GM19351 (cell line): ENCODE results near the gene HDAC2.
"Not testable (repeated sequence)": the region's sequence is repeated elsewhere in the genome, so short reads cannot be mapped to it uniquely, and the experiment has no call there.

Experiments
- ATAC-seq: cut with Tn5 transposase; IDR thresholded peaks from one replicate; pipeline ENCODE4 v1.9.1; 2021; ENCODE audit warnings: mild to moderate bottlenecking, moderate library complexity; ENCODE audit not compliant: unreplicated experiment

Gene HDAC2

DNA sequence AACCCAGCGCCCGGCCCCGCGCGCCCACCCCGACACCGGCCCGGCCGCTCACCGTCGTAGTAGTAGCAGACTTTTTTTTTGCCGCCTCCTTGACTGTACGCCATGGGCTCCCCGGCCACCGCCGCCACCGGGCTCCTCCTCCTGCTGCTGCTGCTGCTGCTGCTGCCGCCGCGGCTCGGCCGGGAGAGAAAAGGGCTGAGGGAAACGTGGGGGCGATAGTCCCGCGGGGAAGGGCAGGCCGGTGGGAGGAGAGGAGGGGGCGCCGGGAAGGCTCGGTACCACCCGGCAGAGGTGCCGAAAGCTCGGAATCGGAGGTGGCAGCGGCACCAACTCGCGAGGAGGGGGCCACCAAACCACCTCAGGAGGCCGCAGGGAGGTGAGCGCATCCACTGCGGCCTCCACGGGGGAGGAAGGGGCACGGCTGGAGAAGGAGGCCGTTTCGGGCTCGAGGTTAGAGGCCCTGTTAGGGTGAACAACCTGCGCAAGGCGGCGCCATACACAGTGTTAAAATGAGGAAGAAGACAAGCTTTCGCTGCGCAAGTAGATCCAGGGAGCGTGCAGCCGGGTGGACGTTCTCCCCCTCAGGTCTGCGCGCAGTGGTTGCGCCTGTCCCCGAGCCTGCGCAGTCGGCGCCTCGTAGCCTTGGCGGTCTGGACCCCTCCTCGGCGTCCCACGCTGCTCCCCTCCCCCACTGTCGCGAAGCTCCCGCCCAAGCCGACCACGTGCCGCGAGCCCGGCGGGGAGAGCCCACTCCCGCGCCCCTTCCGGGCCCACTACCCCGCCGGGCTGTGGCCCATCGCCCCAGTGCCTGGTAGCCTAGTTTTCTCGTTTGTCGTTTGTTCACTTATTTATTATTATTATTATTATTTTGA, at the start of gene HDAC2:
HDAC2 (minus strand) TSS at position 344 of the 872 bp plus-strand sequence; CDS start at position 104, 240 bp downstream.
- peak; percentile 73 for ATAC-seq

DNA sequence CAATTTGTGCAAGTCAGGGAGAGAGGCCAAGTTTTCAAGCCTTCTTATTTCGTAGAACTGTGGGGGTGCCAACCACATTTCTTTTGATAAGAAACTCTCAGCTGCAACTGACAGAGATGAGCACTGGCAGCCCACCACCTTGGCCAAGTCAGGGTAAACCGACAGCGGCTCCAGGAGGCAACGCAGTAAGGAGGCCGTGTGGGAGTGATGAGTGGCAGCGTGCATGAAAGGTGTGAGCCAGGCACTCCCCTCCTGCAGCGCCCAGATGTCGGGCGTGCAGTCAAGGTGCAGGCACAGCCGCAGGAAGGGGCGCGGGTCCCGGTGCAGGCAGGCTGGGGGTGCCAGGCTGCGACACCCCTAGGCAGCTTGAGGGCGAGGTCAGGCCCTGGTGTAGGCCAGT, 49.2 kb upstream of the HDAC2 start:
- no peak for ATAC-seq

DNA sequence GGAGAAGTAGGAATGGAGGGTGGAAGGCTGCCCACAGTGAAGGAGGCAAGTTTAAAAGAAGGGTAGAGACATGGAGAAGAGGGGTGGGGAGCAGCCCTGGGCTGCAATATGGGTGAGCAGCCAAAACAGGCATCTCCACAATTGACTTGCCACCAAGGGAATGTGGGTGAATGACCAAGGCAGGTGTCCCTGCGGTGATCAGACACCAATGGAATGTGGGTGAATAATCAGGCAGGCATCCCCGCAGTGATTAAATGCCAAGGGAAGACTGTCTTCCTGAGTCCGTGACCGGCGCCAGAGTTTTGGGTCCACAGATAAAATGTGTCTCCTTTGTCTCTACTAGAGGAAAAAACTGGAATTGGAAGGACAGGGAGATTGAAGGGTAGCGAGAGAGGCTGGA, 46.2 kb upstream of the HDAC2 start:
- not testable (repeated sequence) for ATAC-seq

DNA sequence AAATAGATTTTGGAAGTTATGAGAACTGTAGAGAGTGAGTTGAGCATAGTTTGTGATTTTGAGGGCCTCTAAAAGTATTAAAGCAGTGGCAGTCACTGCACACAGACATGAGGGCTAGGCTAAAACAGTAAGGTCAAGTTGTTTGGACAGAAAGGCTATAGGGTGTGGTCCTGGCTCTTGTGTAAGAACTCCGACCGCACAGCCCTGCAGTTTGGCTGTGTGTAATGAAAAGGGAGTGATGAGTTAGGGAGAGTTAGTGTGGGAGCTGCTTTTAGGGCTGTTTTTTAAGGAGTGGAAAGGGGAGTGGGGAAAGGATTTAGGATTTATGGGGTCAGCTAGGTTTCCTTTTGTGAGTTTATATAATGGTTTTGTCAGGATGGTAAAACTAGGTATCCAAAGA, 43.2 kb upstream of the HDAC2 start:
- not testable (repeated sequence) for ATAC-seq

DNA sequence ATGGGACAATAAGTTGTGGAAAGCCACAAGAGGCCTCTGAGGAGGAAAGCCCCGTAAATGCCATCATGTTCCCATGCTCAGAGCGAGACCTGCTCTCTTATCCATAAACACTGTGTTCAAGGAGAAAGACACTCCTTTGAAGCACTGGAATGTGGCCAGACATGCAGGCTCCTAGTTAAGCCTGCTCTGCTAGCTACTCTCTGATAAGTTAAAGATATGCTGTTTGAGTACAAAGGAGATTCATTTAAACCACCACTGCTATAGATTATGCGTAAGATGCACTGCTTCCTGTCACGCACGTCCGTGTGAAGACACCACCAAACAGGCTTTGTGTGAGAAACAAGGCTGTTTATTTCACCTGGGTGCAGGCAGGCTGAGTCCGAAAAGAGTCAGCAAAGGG, 40.5 kb upstream of the HDAC2 start:
- not testable (repeated sequence) for ATAC-seq

DNA sequence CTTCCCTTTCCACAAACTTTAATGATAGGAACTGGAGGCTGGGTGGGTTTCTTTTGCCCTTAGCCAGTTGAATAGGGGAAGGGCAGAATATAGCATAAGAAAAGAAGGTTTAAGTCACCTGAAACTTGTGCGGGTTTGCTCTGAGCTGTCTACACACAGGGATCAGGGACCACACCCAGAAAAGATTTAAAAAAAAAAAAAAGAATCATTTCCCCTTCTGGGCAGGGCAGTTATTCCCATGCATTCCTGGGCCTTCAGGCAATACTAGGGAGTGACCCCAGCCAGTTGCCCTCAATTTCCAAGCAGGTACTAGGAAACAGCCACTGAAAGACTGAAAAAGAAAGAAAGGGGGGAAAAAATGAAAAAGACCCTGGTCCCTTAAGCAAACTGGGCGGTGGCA, 39.6 kb upstream of the HDAC2 start:
- no peak for ATAC-seq

DNA sequence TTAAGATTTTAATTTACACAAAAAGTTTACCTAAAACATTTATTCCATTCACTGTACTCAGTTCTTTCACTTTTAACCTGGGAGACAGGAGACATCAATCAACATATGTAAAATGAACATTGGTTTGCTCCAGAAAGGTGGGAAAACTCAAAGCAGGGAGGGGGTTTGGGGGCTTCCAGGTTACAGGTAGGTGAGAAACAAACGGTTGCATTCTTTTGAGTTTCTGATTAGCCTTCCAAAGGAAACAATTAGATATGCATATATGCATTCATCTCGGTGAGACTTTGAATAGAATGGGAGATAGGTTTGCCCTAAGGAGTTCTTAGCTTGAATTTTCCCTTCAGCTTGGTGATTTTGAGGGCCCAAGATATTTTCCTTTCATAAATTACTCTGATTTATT, 38.2 kb upstream of the HDAC2 start:
- ATAC-seq, result no peak

DNA sequence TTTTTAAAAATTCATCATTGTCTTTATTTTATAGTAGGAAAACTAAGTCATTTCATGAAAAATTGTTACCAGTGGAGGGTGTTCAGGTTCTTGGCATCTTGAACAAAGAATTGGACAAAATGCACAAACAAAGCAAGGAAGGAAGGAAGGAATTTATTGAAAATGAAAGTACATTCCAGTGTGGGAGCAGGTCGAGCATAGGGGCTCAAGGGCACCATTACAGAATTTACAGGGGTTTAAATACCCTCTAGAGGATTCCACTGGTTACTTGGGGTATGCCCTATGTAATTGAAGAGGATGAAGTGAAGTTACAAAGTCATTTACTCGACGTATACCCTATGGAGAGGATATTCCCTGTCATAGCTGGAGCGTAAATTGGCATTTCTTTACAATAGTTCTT, 37.4 kb upstream of the HDAC2 start:
- no peak for ATAC-seq

DNA sequence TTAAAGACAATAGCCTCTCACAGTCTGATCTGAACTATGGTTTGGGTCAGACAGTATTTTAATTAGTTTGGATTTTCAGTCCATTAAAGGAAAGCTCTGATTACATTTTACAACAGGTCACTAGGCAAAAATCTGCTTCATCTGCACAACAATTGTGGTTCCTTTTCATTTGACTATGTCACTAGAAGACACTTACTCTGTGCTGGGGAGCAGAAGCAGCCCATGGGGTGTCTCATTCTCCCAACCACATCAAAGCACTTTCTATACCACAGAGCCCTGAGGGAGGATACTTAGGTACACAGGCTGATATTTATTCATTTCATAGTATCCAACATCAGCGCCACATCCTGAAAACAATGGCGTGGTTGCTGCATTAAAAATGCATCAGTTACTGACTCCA, 36.6 kb upstream of the HDAC2 start:
- peak; percentile 100 for ATAC-seq

DNA sequence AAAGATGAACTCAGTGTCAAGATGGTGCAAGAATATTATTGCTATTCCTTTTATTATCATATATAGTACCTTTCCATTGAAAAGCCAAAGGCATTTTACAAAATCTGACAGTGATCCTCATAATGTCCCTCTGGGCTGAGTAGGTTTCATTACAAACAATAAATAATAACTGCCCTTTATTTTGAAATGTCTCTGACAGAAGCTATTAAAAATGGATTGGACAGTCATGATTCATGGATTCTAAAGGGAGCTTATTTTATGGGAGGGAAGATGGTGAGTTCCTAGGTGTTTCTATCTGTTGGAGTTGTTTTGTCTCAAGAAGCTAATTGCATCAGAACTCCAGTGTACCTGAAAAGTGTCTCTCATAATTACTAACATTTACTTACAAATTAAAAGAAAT, 30.4 kb upstream of the HDAC2 start:
- ATAC-seq, result no peak

DNA sequence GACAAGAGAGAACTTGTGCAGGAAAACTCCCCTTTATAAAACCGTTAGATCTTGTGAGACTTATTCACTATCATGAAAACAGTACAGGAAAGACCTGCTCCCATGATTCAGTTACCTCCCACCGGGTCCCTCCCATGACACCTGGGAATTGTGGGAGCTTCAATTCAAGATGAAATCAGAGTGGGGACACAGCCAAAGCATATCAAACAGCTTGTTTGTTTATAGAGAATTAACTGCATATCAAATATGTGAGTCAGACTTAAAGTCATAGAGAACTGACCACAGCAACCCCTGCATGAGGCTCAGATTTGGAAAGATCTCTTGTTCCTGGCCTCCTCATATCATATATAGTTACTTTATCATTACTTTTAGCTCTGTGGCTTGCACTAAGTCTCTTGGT, 29.1 kb upstream of the HDAC2 start:
- no peak for ATAC-seq

DNA sequence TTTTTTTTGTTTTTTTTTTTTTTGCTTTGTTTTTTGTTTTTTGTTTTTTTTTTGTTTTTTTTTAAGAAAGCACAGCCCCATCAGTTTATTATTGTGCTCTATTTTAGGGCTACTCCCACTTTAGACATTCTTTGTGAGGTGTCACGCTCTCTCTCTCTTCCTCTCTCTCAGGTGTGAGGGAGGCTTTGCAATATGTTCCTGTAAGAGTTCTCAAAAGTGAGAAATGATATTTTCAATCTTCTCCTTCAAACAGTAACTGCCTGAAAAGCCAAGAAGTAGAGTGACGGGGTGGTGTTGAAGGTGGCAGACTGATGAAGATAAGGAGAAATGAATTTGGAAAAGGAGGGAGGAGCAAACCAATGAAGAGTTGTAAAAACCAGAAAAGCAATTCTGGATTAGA, 28.3 kb upstream of the HDAC2 start:
- no peak for ATAC-seq

DNA sequence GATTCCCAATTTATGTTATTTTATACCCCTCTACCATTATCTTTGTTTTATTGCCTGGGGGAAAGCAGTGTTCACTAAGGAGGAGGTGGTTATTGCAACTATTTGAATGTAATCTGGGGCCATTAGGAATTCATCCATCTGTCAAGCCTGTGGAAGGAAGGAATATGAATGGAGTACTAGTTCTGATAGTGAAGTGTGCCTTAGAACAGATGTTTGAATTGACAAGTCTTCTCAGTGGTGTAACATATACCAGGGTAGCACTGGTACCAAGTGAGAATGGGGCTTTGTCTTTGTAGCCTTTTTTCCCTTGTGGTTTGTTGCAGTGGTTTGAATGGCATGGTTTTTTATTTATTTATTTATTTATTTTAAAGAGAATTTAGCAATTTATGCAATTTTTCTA, 27.9 kb upstream of the HDAC2 start:
- no peak for ATAC-seq

DNA sequence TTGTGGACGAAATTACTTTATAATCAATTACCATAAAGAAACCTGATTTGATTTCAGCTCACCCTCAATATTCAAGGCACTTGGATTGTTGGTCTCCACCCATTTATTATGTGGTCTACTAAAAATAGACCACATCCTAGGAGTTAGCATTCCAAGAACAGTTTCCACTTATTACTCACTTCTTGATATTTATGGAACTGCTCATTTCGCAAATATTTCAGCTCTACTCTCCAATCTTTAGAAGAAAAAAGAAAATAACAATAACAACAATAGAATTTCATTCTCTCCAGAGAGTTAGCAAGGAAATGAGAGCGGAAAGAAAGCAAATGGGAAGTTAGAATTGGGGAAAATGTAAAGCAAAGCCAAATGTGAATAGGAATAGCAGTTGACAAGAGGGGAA, 26.2 kb upstream of the HDAC2 start:
- no peak for ATAC-seq

DNA sequence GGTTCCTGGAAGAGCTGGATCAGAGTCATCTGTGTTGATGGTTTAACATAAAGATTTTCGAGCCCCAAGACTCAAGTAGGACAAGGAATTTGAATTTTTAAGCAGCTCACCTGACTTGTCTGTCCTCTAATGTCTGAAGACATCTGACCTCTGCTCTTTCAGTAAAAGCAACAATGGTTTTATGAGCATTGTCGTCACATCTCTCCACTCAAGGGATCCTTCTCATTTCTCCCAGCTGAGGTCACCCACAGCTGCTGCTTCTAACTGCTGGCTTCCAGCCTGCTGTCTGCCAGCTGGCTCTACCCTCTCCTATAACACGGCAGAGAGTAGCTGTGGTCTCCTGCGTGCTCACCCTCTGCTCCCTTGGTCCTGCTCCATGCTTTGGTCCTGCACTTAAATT, 24.7 kb upstream of the HDAC2 start:
- no peak for ATAC-seq

DNA sequence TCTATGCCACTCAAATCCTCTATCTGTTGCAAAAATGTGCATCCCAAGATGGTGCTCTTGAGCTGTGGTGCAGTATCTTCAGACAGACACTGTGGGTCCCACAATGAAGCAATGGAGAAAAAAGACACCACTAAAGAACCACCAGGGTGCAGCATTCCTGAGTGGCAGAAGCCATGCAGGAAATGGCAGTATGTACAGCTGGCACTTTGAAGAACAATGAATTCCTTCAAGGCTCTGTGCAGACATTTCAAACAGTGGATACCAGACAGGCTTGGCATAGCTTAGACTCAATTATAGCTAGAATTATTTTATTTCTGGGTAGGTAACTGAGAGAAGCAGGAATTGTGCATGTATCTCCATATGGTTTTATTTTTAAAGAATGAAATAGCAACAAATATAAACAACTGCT, 24.0 kb upstream of the HDAC2 start:
- peak; percentile 99 for ATAC-seq

DNA sequence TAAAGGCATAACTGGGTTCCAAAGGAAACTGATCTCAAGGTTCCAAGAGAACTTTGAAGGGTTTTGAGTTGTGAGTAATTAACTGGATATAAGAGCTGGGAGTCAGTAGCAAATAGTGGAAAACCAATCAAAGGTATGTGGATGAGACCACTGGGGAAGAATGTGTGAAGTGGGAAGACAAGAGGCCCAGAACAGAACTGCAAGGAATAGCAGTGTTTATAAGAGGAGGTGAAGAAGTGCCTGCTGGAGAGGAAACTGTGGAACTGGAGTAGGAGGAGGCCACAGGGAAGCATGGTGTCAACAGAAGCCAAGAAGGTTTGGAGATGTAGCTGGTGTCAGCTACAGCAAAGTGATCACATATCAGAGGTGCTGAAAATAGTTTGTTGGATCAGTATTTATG, 18.7 kb upstream of the HDAC2 start:
- ATAC-seq, result no peak

DNA sequence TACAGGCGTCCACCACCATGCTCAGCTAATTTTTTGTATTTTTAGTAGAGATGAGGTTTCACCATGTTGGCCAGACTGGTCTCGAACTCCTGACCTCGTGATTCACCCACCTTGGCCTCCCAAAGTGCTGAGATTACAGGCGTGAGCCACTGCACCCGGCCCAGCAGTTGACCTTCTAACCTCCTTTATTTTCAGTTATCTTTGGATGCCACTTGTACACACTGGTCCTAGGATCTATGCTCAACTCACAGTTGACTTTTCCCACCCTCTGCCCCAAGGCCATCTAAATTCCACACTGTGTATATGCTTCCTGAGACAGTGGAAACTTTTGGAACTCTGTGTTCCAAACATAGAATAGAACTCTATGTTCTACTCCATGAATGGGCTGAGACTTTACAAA, 11.7 kb upstream of the HDAC2 start:
- not testable (repeated sequence) for ATAC-seq

DNA sequence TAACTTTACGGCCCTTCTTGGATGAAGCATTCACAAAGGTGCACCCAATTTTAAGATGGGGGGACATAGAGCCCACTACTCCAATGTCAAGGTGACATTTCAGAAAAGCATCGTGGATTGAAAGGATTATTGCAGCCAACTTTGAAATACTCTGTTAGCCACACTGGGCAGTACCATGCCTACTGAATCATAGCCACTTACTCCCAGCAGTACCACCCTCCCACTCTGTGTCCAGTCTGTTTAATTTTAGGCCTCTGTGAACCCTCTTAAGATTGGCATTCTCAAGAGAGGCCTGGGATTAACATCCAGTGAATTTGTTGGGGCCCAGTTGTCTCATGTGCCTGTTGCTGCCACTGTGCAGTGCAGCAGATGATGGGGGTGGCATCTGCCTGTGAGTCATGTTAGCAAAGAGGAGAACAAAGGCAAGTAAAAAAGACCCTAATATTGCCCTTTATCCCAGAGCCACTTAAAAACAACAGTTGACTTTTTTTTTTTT, 11.2 kb upstream of the HDAC2 start:
- no peak for ATAC-seq

DNA sequence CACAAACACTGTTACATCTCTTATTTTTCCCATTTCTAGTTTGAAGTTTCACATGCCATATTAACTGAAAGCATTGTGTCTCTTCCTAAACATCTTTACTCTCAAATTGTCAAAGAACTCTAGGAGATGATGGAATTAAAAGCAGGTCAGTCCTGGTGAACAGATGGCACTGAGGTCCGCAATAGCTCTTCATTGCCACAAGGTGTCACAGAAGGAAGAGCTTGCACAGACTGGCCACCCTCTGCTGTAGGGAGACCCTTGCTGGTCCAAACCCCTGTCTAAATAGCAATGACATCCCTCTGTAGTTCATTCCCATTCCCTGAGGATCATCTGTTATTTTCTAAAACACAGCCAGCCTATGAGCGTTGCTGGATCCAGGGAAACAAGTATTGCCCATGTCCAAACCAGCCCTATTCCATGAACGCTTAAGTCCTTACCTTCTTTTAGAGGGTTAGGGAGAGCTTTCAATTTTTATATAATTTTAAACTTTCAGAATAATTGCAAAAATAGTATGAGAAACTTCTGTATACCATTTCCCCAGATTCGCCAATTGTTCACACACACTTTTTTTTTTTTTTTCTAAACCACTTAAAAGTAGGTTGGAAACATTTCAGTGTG, 10.1 kb upstream of the HDAC2 start:
- peak; percentile 73 for ATAC-seq

DNA sequence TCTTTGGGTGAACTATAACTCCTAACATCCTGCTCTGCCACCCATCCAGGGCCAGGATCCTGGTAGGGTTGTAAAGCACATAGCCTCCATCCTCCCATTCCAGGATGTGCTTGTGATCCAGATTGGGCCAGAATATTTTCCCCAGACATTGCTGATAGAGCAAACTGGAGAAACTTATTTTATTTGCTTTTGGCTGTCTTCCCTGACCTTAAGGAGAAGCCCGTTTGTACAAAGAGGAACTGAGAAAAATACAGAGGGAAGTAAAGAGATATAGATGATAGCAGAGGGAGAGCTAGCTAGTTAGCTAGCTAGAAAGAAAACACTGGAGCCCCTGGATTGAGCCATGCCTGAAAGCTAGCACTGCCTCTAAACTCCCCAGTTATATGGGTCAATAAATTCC, 9.0 kb upstream of the HDAC2 start:
- peak; percentile 71 for ATAC-seq

DNA sequence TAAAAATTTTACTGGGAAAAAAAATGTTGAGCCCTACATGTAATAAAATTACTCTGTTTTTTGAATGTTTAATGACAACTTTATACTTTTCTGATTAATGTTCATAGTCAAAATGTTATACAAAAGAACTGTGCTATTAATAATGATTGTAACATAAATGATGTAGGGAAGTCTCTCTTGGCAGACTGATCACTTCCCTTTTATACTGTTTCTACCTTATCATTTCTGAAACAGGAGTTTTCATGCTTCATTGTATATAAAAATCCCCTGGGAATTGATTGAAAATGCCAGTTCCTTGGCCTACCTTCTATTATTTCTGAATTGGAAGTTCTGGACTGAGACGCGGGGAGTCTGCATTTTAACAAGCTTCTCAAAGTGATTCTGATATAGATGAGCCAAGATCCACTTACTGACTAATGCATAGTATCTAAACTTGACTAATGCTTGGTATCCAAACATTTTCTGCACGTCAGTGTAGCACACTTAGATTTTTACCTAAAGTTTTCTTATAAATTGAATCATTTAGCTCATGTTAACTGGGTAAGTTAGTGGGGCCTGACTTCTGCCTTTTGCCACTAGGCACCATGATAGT, 7.2 kb upstream of the HDAC2 start:
- ATAC-seq, result no peak
